Lower lobe of right lung (tissue), 2 donors: ENCODE measurements around the gene HEMK1. TPM values are rescaled to one million over a fixed set of nuclear protein-coding genes. Genes with fewer than 3 reads are reported as not detected.

Source experiments
- ATAC-seq, 2 donors: fragments of 200-7000 bp; cut with Tn5 transposase; one replicate each; pipeline ENCODE4 v1.9.1; 2020 to 2022; ENCODE audit warnings: mild to moderate bottlenecking in 2 of 2, moderate library complexity in 2 of 2
- DNase-seq: peaks from one replicate; pipeline ENCODE4 v3.0.0-alpha.2; 2020
- H3K27ac ChIP-seq: fragments of 200-600 bp; one replicate; pipeline ENCODE4 v1.8.0; 2022
- H3K27me3 ChIP-seq: fragments of 200-600 bp; one replicate; pipeline ENCODE4 v1.8.0; 2022; ENCODE audit warnings: low read depth
- H3K36me3 ChIP-seq: fragments of 200-600 bp; one replicate; pipeline ENCODE4 v1.8.0; 2022; ENCODE audit warnings: mild to moderate bottlenecking
- H3K4me1 ChIP-seq: fragments of 200-600 bp; one replicate; pipeline ENCODE4 v1.8.0; 2022
- H3K4me3 ChIP-seq: fragments of 200-600 bp; one replicate; pipeline ENCODE4 v1.8.0; 2022; ENCODE audit warnings: mild to moderate bottlenecking
- H3K9me3 ChIP-seq: fragments of 200-600 bp; one replicate; pipeline ENCODE4 v1.8.0; 2022
- intact Hi-C: fragments of 100-400 bp; cut with DNase I; formaldehyde crosslinking; loops from one replicate; pipeline ENCODE4 v1.11.0; 2022
- total RNA-seq: library from RNA; stranded (reverse); fragmentation: NEBNext Ultra II Directional; extraction: Animal tissue kit (Norgen Biotek cat#: 25700); gene quantifications from one replicate; pipeline ENCODE4 v1.2.1, GENCODE V29; 2021
- TF ChIP-seq, protein P1 (sequence below): fragments of 200-600 bp; IDR thresholded peaks from one replicate; pipeline ENCODE4 v1.8.0; 2022; ENCODE audit warnings: antibody characterized with exemption, mild to moderate bottlenecking
- donor health status: DM: no; HTN: yes; CAD: no; lungs with severe emphysema.

The HEMK1 gene
- total RNA-seq, 1 donor from 2014 or later = 28.4 TPM

- no peak for ATAC-seq
- Histone ChIP-seq H3K9me3 (no peaks in the 10 kb centered on the region), H3K4me3 (no peak overlapping the region), H3K27me3 (no peaks in the 10 kb centered on the region), H3K27ac (no peak overlapping the region), H3K4me1 (peaks cover 62% of the 10 kb centered on the region), H3K36me3 (no peaks in the 10 kb centered on the region)
- TF ChIP-seq, protein P1, sequence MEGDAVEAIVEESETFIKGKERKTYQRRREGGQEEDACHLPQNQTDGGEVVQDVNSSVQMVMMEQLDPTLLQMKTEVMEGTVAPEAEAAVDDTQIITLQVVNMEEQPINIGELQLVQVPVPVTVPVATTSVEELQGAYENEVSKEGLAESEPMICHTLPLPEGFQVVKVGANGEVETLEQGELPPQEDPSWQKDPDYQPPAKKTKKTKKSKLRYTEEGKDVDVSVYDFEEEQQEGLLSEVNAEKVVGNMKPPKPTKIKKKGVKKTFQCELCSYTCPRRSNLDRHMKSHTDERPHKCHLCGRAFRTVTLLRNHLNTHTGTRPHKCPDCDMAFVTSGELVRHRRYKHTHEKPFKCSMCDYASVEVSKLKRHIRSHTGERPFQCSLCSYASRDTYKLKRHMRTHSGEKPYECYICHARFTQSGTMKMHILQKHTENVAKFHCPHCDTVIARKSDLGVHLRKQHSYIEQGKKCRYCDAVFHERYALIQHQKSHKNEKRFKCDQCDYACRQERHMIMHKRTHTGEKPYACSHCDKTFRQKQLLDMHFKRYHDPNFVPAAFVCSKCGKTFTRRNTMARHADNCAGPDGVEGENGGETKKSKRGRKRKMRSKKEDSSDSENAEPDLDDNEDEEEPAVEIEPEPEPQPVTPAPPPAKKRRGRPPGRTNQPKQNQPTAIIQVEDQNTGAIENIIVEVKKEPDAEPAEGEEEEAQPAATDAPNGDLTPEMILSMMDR = no peak
- no peak for DNase-seq
- intact Hi-C loops = no loop called here
Measured at GRCh38 chr3:50628601-50629000, 59.3 kb downstream of the HEMK1 start.

DNA sequence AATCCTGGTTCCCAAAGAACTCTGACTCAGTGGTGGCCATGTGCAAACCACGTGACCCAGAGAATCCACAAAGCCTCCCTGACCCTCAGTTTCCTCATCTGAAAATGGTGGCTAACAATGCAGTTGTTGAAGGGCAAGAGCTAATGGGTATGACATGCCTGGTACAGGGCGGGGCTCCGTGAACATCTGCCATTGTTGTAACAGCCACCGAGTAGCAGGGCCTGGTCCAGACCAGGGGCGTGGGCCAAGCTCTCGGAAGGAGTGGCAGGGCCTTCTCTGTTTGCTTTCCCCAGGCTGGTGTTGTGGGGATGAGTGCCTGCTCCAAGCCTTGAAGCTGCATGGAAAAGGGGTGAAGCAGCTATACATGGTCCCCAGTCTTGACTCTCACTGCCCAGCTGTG is 61.1 kb downstream of the HEMK1 start:
- no peak overlapping the region for H3K4me3 ChIP-seq
- TF ChIP-seq, protein P1 = no peak
- H3K9me3 ChIP-seq = no peaks in the 10 kb centered on the region
- intact Hi-C loops = no loop called here
- no peak overlapping the region for H3K27ac ChIP-seq
- H3K4me1 ChIP-seq = peaks cover 44% of the 10 kb centered on the region
- no peaks in the 10 kb centered on the region for H3K27me3 ChIP-seq
- no peak for DNase-seq
- no peak for ATAC-seq
- H3K36me3 ChIP-seq = no peaks in the 10 kb centered on the region

GRCh38 chr3:50630877-50631276 is 61.6 kb downstream of the HEMK1 start:
- H3K9me3 ChIP-seq = no peaks in the 10 kb centered on the region
- intact Hi-C loops = no loop called here
- H3K36me3 ChIP-seq = no peaks in the 10 kb centered on the region
- no peak for ATAC-seq
- no peaks in the 10 kb centered on the region for H3K27me3 ChIP-seq
- TF ChIP-seq, protein P1 = no peak
- H3K4me3 ChIP-seq = no peak overlapping the region
- no peak overlapping the region for H3K27ac ChIP-seq
- no peak for DNase-seq
- peaks cover 40% of the 10 kb centered on the region for H3K4me1 ChIP-seq

GRCh38 chr3:50632450-50632849 is 63.1 kb downstream of the HEMK1 start:
- H3K4me3 ChIP-seq = no peak overlapping the region
- H3K9me3 ChIP-seq = no peaks in the 10 kb centered on the region
- TF ChIP-seq, protein P1 = no peak
- intact Hi-C loops = no loop called here
- H3K4me1 ChIP-seq = peaks cover 33% of the 10 kb centered on the region
- H3K27ac ChIP-seq = no peak overlapping the region
- no peaks in the 10 kb centered on the region for H3K27me3 ChIP-seq
- ATAC-seq (peak in 1 of 2 donors; percentile 29), DNase-seq (no peak)
- no peaks in the 10 kb centered on the region for H3K36me3 ChIP-seq

DNA sequence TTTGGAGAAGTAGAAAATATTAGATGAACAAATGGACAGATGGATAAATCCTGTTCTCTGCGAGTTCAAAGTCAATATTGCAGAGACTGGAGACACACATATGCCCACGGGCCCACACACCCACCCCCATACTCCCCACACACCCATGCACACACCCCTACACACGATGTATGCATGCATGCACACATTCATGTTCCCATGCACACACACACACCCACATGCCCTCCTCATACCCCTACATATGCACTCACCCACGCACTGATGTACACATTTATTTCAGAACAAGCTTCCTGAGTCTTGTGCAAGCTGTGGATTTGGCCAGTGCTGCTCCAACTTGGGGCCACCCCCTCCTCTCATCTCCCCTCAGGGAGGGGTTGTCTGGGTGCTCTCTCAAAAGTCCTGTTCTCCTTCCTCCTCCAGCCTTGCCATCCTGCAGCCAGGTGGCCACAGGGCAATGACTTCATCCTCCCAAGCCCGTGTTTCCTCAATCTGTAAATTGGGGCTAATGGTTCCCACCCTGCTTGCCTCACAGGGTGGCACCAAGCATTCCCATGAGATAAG is 64.0 kb downstream of the HEMK1 start:
- H3K36me3 ChIP-seq = no peaks in the 10 kb centered on the region
- peaks cover 24% of the 10 kb centered on the region for H3K4me1 ChIP-seq
- H3K27ac ChIP-seq = no peak overlapping the region
- intact Hi-C loops = no loop called here
- ATAC-seq (peak in 1 of 2 donors; percentile 13), DNase-seq (no peak)
- TF ChIP-seq, protein P1 = no peak
- no peak overlapping the region for H3K4me3 ChIP-seq
- H3K9me3 ChIP-seq = no peaks in the 10 kb centered on the region
- H3K27me3 ChIP-seq = no peaks in the 10 kb centered on the region
